Endothelial cell of umbilical vein (primary cell): ENCODE results near the gene PTPRCAP. TPM values are rescaled to one million over a fixed set of nuclear protein-coding genes. Genes with fewer than 3 reads are reported as not detected.

Experiments used
- BruUV-seq: library from RNA; stranded (reverse); fragments of 400-500 nt; replicated peaks from 2 replicates; lab custom pipeline; 2021; lab: Mats Ljungman, UMichigan
- CTCF ChIA-PET: fragments of 300-600, 350-600 bp; sonication (Branson Sonifier 250); formaldehyde crosslinking; loops from one replicate; lab custom pipeline; 2021; ENCODE audit warnings: antibody characterized with exemption, inconsistent platforms; lab: Charles Lee
- POLR2A ChIA-PET: fragments of 300-600, 350-600 bp; sonication (Branson Sonifier 250); formaldehyde crosslinking; loops from one replicate; lab custom pipeline; 2021; ENCODE audit warnings: antibody characterized with exemption, inconsistent platforms; lab: Charles Lee
- DNase-seq: peaks from one replicate; pipeline ENCODE4 v3.0.0-alpha.2; 2011; ENCODE audit warnings: low read depth, low spot score
- FAIRE-seq: peaks from 2 replicates; lab custom pipeline; 2011; peaks lifted over from hg19 to GRCh38; lab: Jason Lieb, UNC
- H2AFZ ChIP-seq: 2 replicates; pipeline ENCODE4 v1.6.0; 2012; ENCODE audit warnings: low read depth, low read length, control low read depth, inconsistent platforms
- H3K27ac ChIP-seq: 2 replicates; pipeline ENCODE4 v1.5.1; 2011; ENCODE audit warnings: low read depth, mild to moderate bottlenecking, control low read depth, low read length, moderate library complexity; ENCODE audit not compliant: insufficient read depth
- H3K27me3 ChIP-seq, 2 experiments: 2 replicates each; pipeline versions ENCODE4 v1.6.0 to v1.6.1; 2011; ENCODE audit warnings: low read length in 2 of 2, mixed read lengths in 1 of 2; ENCODE audit not compliant: control insufficient read depth in 2 of 2, insufficient read depth in 2 of 2
- H3K36me3 ChIP-seq, 2 experiments: 2 replicates in 1 of 2; 3 replicates in 1 of 2; pipeline ENCODE4 v1.5.1; 2011; ENCODE audit warnings: low read length in 2 of 2, mild to moderate bottlenecking in 1 of 2, moderate library complexity in 1 of 2; ENCODE audit not compliant: control insufficient read depth in 2 of 2, insufficient read depth in 2 of 2; ENCODE audit errors: extremely low read depth in 1 of 2
- H3K4me1 ChIP-seq: 3 replicates; pipeline ENCODE4 v1.5.1; 2011; ENCODE audit warnings: mild to moderate bottlenecking, low read length; ENCODE audit not compliant: control insufficient read depth, insufficient read depth; ENCODE audit errors: extremely low read depth
- H3K4me2 ChIP-seq: 2 replicates; pipeline ENCODE4 v1.6.1; 2011; ENCODE audit warnings: low read length, control low read depth, mixed read lengths; ENCODE audit not compliant: insufficient read depth
- H3K4me3 ChIP-seq, 3 experiments: fragments of 200-600 bp in 1 of 3; sonication (generic), shearing (Covaris generic) in 1 of 3; replicated peaks in 1 of 3; 2 replicates each; pipeline ENCODE4 v1.5.1; 2011 to 2016; ENCODE audit warnings: control low read depth in 3 of 3, low read length in 3 of 3, mild to moderate bottlenecking in 2 of 3, inconsistent platforms in 1 of 3, low read depth in 1 of 3, moderate library complexity in 1 of 3; ENCODE audit not compliant: insufficient read depth in 1 of 3
- H3K79me2 ChIP-seq: 2 replicates; pipeline ENCODE4 v1.6.0; 2012; ENCODE audit warnings: low read length, inconsistent platforms; ENCODE audit not compliant: control insufficient read depth, insufficient read depth
- H3K9ac ChIP-seq: replicated peaks from 2 replicates; pipeline ENCODE3; 2011; ENCODE audit warnings: low read length, control low read depth; ENCODE audit not compliant: insufficient read depth; ENCODE audit errors: extremely low read depth
- H3K9me1 ChIP-seq: replicated peaks from 3 replicates; pipeline ENCODE4 v1.6.0; 2011; ENCODE audit warnings: mild to moderate bottlenecking, low read length; ENCODE audit not compliant: control insufficient read depth, insufficient read depth; ENCODE audit errors: extremely low read depth
- H3K9me3 ChIP-seq: replicated peaks from 2 replicates; pipeline ENCODE4 v1.5.1; 2012; ENCODE audit warnings: low read length, inconsistent platforms; ENCODE audit not compliant: control insufficient read depth, insufficient read depth
- H4K20me1 ChIP-seq: replicated peaks from 2 replicates; pipeline ENCODE3; 2011; ENCODE audit warnings: mild to moderate bottlenecking, low read length; ENCODE audit not compliant: control insufficient read depth, insufficient read depth; ENCODE audit errors: extremely low read depth
- EZH2 ChIP-seq: IDR thresholded peaks from 2 replicates; pipeline ENCODE4 v1.6.1; 2012; ENCODE audit warnings: borderline replicate concordance, low read depth, mild to moderate bottlenecking, moderate library complexity, low read length, inconsistent platforms; ENCODE audit not compliant: severe bottlenecking
- FOS ChIP-seq: IDR thresholded peaks from 2 replicates; pipeline ENCODE4 v1.6.1; 2011; ENCODE audit warnings: mild to moderate bottlenecking, low read length, moderate library complexity, borderline replicate concordance; ENCODE audit not compliant: insufficient read depth
- GATA2 ChIP-seq: IDR thresholded peaks from 2 replicates; pipeline ENCODE4 v1.7.0; 2011; ENCODE audit warnings: low read depth, mild to moderate bottlenecking, moderate library complexity, mixed read lengths, low read length; ENCODE audit not compliant: insufficient read length, insufficient read depth
- JUN ChIP-seq: IDR thresholded peaks from 2 replicates; pipeline ENCODE4 v1.6.1; 2011; ENCODE audit warnings: borderline replicate concordance, low read depth; ENCODE audit not compliant: insufficient read length, insufficient read depth
- MYC ChIP-seq: IDR thresholded peaks from one replicate; pipeline ENCODE4 v1.6.1; 2011; ENCODE audit warnings: mild to moderate bottlenecking, low read depth, low read length
- POLR2A ChIP-seq: IDR thresholded peaks from 2 replicates; pipeline ENCODE4 v1.6.1; 2012; ENCODE audit warnings: low read depth, mild to moderate bottlenecking, control low read depth, low read length
- POLR2AphosphoS5 ChIP-seq: IDR thresholded peaks from 2 replicates; pipeline ENCODE4 v1.6.1; 2012; ENCODE audit warnings: low read depth, mild to moderate bottlenecking, control low read depth, low read length, moderate library complexity; ENCODE audit not compliant: insufficient read depth
- dilution Hi-C: fragments of 300-500 bp; cut with MboI; formaldehyde crosslinking; loops from one replicate; pipeline ENCODE4 v1.15.0; 2019; ENCODE audit warnings: low sequenced_read_pairs; ENCODE audit not compliant: extremely low pct_ligation_motif_present
- intact Hi-C: fragments of 100-400 bp; cut with micrococcal nuclease; formaldehyde crosslinking; loops from one replicate; pipeline ENCODE4 v1.10.0; 2022
- polyA plus RNA-seq, 4 experiments: library from polyadenylated mRNA; depleted of rRNA in 3 of 4; stranded (reverse) in 3 of 4; unstranded in 1 of 4; fragments of >200 nt; gene quantifications; 2 replicates each; pipeline versions ENCODE4 v1.2.1 to v1.2.3, GENCODE V29; 2011 to 2012; ENCODE audit warnings: missing spikeins in 1 of 4
- total RNA-seq: library from RNA; stranded (reverse); gene quantifications from 2 replicates; pipeline ENCODE4 v1.2.3, GENCODE V29; 2021
- TF ChIP-seq, protein P1 (sequence below): IDR thresholded peaks from 2 replicates; pipeline ENCODE4 v1.6.1; 2011; ENCODE audit not compliant: insufficient read depth, insufficient read length
- TF ChIP-seq, protein P2 (sequence below), 2 donors: IDR thresholded peaks; 1 replicate in 1 of 2; 2 replicates in 1 of 2; pipeline ENCODE4 v1.5.1; 2011; ENCODE audit warnings: low read length in 2 of 2, mild to moderate bottlenecking in 2 of 2, moderate library complexity in 2 of 2, control low read depth in 1 of 2, inconsistent platforms in 1 of 2, low read depth in 1 of 2; ENCODE audit not compliant: insufficient read depth in 1 of 2; ENCODE audit errors: extremely low read depth in 1 of 2

The PTPRCAP gene
- total and polyA plus RNA-seq, 2 donors (not counting 3 experiments of a cell fraction or from before 2014, with no cell fraction given), result 3.6 TPM; not detected in 1

DNA sequence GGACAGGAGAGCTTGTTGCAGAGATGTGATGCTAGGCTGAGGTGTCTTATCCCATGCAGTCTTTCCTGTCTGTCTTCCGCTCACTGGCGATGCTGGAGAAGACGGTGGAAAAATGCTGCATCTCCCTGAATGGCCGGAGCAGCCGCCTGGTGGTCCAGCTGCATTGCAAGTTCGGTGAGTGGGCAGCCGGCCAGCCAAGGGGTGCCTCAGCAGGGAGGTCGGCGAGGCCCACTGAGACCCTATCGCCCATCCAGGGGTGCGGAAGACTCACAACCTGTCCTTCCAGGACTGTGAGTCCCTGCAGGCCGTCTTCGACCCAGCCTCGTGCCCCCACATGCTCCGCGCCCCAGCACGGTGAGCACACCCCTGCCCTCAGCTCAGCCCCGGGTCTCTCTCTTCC is 44.0 kb downstream of the PTPRCAP start:
- DNase-seq, result no peak
- H3K4me1 ChIP-seq, result peaks cover 15% of the 10 kb centered on the region
- H3K36me3 ChIP-seq, result peaks cover 5 to 15% of the 10 kb centered on the region in 2 experiments
- peaks cover 4% of the 10 kb centered on the region for H3K79me2 ChIP-seq
- dilution Hi-C loops, result no loop called here
- BruUV-seq, result no TSS peak
- ChIA-PET CTCF (interaction anchor here (1.5 to 4.8 kb wide), 2 partner anchors 11 to 12 kb away, joined by 6 to 32 read pairs; no protein-coding TSS in a partner anchor), POLR2A (no interaction called here)
- H2AFZ ChIP-seq, result no peak overlapping the region
- no peaks in the 10 kb centered on the region for H3K27me3 ChIP-seq
- H3K27ac ChIP-seq, result no peak overlapping the region
- H3K4me2 ChIP-seq, result no peak overlapping the region
- H4K20me1 ChIP-seq, result no peaks in the 10 kb centered on the region
- intact Hi-C loops, result no loop called here
- H3K9ac ChIP-seq, result no peak overlapping the region
- H3K9me3 ChIP-seq, result no peaks in the 10 kb centered on the region
- no peak overlapping the region for H3K4me3 ChIP-seq
- no peaks in the 10 kb centered on the region for H3K9me1 ChIP-seq
- TF ChIP-seq POLR2A, result no peak
- TF ChIP-seq POLR2AphosphoS5, result no peak
- TF ChIP-seq, protein P1, sequence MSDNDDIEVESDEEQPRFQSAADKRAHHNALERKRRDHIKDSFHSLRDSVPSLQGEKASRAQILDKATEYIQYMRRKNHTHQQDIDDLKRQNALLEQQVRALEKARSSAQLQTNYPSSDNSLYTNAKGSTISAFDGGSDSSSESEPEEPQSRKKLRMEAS, result no peak
- TF ChIP-seq, protein P2, sequence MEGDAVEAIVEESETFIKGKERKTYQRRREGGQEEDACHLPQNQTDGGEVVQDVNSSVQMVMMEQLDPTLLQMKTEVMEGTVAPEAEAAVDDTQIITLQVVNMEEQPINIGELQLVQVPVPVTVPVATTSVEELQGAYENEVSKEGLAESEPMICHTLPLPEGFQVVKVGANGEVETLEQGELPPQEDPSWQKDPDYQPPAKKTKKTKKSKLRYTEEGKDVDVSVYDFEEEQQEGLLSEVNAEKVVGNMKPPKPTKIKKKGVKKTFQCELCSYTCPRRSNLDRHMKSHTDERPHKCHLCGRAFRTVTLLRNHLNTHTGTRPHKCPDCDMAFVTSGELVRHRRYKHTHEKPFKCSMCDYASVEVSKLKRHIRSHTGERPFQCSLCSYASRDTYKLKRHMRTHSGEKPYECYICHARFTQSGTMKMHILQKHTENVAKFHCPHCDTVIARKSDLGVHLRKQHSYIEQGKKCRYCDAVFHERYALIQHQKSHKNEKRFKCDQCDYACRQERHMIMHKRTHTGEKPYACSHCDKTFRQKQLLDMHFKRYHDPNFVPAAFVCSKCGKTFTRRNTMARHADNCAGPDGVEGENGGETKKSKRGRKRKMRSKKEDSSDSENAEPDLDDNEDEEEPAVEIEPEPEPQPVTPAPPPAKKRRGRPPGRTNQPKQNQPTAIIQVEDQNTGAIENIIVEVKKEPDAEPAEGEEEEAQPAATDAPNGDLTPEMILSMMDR (IDR thresholded peaks at IDR 0.05; ENCODE audit: extremely low read depth in 1 of 2, insufficient read depth in 1 of 2, low read depth in 1 of 2, low read length in 2 of 2), result no peak
- TF ChIP-seq FOS, result no peak
- no peak for TF ChIP-seq JUN
- no peak for TF ChIP-seq MYC
- TF ChIP-seq EZH2, result no peak
- TF ChIP-seq GATA2, result no peak
- no peak for FAIRE-seq
